ENCODE results near the gene KCNJ18.
"Not testable (repeated sequence)": the region's sequence is repeated elsewhere in the genome, so short reads cannot be mapped to it uniquely, and the experiment has no call there.

DNA sequence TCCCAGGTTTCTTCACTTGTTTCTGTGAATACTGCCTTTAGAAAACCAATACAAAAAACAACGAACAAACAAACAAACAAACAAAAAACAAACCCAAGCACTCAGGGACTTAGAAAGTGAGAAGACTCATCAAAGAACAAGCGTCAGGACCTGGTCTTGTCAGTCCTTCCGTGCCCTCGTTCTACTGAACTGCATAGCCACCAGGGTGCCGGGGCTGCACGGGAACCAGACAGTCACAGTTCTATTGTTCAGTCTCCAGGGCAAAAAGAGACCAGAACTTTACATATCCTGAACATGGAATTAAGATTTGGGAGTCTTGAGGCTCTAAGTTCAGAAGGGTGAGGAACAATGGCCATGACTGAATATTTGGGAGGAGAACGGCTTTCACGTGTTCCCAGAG, 28.2 kb downstream of the KCNJ18 start:
- TF ChIP-seq, protein P1, sequence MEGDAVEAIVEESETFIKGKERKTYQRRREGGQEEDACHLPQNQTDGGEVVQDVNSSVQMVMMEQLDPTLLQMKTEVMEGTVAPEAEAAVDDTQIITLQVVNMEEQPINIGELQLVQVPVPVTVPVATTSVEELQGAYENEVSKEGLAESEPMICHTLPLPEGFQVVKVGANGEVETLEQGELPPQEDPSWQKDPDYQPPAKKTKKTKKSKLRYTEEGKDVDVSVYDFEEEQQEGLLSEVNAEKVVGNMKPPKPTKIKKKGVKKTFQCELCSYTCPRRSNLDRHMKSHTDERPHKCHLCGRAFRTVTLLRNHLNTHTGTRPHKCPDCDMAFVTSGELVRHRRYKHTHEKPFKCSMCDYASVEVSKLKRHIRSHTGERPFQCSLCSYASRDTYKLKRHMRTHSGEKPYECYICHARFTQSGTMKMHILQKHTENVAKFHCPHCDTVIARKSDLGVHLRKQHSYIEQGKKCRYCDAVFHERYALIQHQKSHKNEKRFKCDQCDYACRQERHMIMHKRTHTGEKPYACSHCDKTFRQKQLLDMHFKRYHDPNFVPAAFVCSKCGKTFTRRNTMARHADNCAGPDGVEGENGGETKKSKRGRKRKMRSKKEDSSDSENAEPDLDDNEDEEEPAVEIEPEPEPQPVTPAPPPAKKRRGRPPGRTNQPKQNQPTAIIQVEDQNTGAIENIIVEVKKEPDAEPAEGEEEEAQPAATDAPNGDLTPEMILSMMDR (CRISPR knock-in tag; IDR thresholded peaks at IDR 0.05) = not testable (repeated sequence)
- not testable (repeated sequence) for TF ChIP-seq KDM1A (CRISPR knock-in tag; IDR thresholded peaks at IDR 0.05); ETV5 (CRISPR knock-in tag; IDR thresholded peaks at IDR 0.05; ENCODE audit: borderline replicate concordance); ZBTB7A (CRISPR knock-in tag; IDR thresholded peaks at IDR 0.05); JUND (CRISPR knock-in tag; IDR thresholded peaks at IDR 0.05); PAWR (CRISPR knock-in tag; IDR thresholded peaks at IDR 0.05; ENCODE audit: borderline replicate concordance); FOSL1 (CRISPR knock-in tag; IDR thresholded peaks at IDR 0.05; ENCODE audit: borderline replicate concordance)
- TF ChIP-seq, protein P2, sequence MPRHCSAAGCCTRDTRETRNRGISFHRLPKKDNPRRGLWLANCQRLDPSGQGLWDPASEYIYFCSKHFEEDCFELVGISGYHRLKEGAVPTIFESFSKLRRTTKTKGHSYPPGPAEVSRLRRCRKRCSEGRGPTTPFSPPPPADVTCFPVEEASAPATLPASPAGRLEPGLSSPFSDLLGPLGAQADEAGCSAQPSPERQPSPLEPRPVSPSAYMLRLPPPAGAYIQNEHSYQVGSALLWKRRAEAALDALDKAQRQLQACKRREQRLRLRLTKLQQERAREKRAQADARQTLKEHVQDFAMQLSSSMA (CRISPR knock-in tag; IDR thresholded peaks at IDR 0.05) = not testable (repeated sequence)
- TF ChIP-seq, protein P3, sequence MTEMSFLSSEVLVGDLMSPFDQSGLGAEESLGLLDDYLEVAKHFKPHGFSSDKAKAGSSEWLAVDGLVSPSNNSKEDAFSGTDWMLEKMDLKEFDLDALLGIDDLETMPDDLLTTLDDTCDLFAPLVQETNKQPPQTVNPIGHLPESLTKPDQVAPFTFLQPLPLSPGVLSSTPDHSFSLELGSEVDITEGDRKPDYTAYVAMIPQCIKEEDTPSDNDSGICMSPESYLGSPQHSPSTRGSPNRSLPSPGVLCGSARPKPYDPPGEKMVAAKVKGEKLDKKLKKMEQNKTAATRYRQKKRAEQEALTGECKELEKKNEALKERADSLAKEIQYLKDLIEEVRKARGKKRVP (CRISPR knock-in tag; IDR thresholded peaks at IDR 0.05) = not testable (repeated sequence)

All from HepG2 (cell line).